ENCODE data around the gene EIF4E.
A peak's percentile ranks its signal among the peaks of the same experiment; 100 is the strongest.
"Not testable (repeated sequence)": the region's sequence is repeated elsewhere in the genome, so short reads cannot be mapped to it uniquely, and the experiment has no call there.

The EIF4E gene

GRCh38 chr4:98928505-98929340, at the start of gene EIF4E:
TSS of gene EIF4E (minus strand) at chr4:98929133. CDS start at chr4:98929112, 21 bp downstream.
- peak; percentile 94 to 99 (median 96) for DNase-seq

- no peak for DNase-seq
These were observed 48.6 kb upstream of the EIF4E start for GRCh38 chr4:98977557-98977956.

- DNase-seq, result no peak
These were observed 47.8 kb upstream of the EIF4E start for GRCh38 chr4:98976716-98977115.

- DNase-seq, result no peak
These were observed 41.2 kb upstream of the EIF4E start for GRCh38 chr4:98969878-98970785.

GRCh38 chr4:98967786-98968329, 38.9 kb upstream of the EIF4E start:
- DNase-seq, result no peak

- no peak for DNase-seq
These were observed 38.0 kb upstream of the EIF4E start for GRCh38 chr4:98966926-98967325.

- DNase-seq, result no peak
These were observed 34.9 kb upstream of the EIF4E start for GRCh38 chr4:98963538-98964433.

- DNase-seq, result no peak
These were observed 32.8 kb upstream of the EIF4E start for GRCh38 chr4:98961770-98962169.

GRCh38 chr4:98959411-98959810, 30.5 kb upstream of the EIF4E start:
- no peak for DNase-seq

GRCh38 chr4:98958065-98958464, 29.1 kb upstream of the EIF4E start:
- no peak for DNase-seq

GRCh38 chr4:98955229-98955628, 26.3 kb upstream of the EIF4E start:
- no peak for DNase-seq

GRCh38 chr4:98951710-98952109, 22.8 kb upstream of the EIF4E start:
- no peak for DNase-seq

- no peak for DNase-seq
These were observed 22.0 kb upstream of the EIF4E start for GRCh38 chr4:98950925-98951324.

GRCh38 chr4:98946359-98946758, 17.4 kb upstream of the EIF4E start:
- no peak for DNase-seq

- DNase-seq, result no peak
These were observed 16.4 kb upstream of the EIF4E start for GRCh38 chr4:98945297-98945850.

- DNase-seq, result peak; percentile 4 to 61 (median 7)
These were observed 11.0 kb upstream of the EIF4E start for GRCh38 chr4:98939892-98940298.

GRCh38 chr4:98939438-98939837, 10.5 kb upstream of the EIF4E start:
- no peak for DNase-seq

- DNase-seq, result no peak
These were observed 9.2 kb upstream of the EIF4E start for GRCh38 chr4:98937986-98938720.

GRCh38 chr4:98935633-98936032, 6.7 kb upstream of the EIF4E start:
- DNase-seq, result no peak

GRCh38 chr4:98934851-98935250, 5.9 kb upstream of the EIF4E start:
- not testable (repeated sequence) for DNase-seq

GRCh38 chr4:98932539-98932938, 3.6 kb upstream of the EIF4E start:
- no peak for DNase-seq

Measured in NCI-H1417 (cell line).